Measurements from ENCODE around the gene ACTL7A. TPM values are rescaled to one million over a fixed set of nuclear protein-coding genes. Genes with fewer than 3 reads are reported as not detected.
"Not testable (repeated sequence)": the region's sequence is repeated elsewhere in the genome, so short reads cannot be mapped to it uniquely, and the experiment has no call there.

ACTL7A gene
- polyA plus RNA-seq, 4 donors: not detected

GRCh38 chr9:108832179-108832500, 29.9 kb upstream of the ACTL7A start:
- Histone ChIP-seq H3K9me3 (ENCODE audit: control insufficient read depth in 2 of 2, insufficient read depth in 1 of 2, low read depth in 1 of 2, low read length in 1 of 2) (no peaks in the 10 kb centered on the region), H3K4me3 (ENCODE audit: low read depth in 1 of 3, low read length in 3 of 3) (no peak overlapping the region), H3K4me1 (ENCODE audit: control insufficient read depth in 3 of 3, insufficient read depth in 2 of 3, low read depth in 1 of 3, low read length in 2 of 3) (no peaks in the 10 kb centered on the region), H3K36me3 (ENCODE audit: control insufficient read depth in 3 of 3, insufficient read depth in 2 of 3, low read depth in 1 of 3, low read length in 3 of 3) (no peaks in the 10 kb centered on the region), H3K27ac (ENCODE audit: low read depth in 1 of 3, low read length in 2 of 3) (no peak overlapping the region), H3K27me3 (ENCODE audit: control insufficient read depth in 3 of 3, insufficient read depth in 3 of 3, low read length in 3 of 3) (no peaks in the 10 kb centered on the region)
- FAIRE-seq (no peak), DNase-seq (no peak)
- 93 to 98% (median 97%) methylated on average over 3 of the region's 3 CpGs for WGBS, 3 donors

GRCh38 chr9:108834959-108835665, 27.0 kb upstream of the ACTL7A start:
- WGBS, 3 donors: 62 to 74% (median 65%) methylated on average over 4 of the region's 4 CpGs
- Histone ChIP-seq H3K27me3 (ENCODE audit: control insufficient read depth in 3 of 3, insufficient read depth in 3 of 3, low read length in 3 of 3) (no peaks in the 10 kb centered on the region), H3K27ac (ENCODE audit: low read depth in 1 of 3, low read length in 2 of 3) (no peak overlapping the region), H3K36me3 (ENCODE audit: control insufficient read depth in 3 of 3, insufficient read depth in 2 of 3, low read depth in 1 of 3, low read length in 3 of 3) (no peaks in the 10 kb centered on the region), H3K9me3 (ENCODE audit: control insufficient read depth in 2 of 2, insufficient read depth in 1 of 2, low read depth in 1 of 2, low read length in 1 of 2) (no peaks in the 10 kb centered on the region), H3K4me3 (ENCODE audit: low read depth in 1 of 3, low read length in 3 of 3) (no peak overlapping the region), H3K4me1 (ENCODE audit: control insufficient read depth in 3 of 3, insufficient read depth in 2 of 3, low read depth in 1 of 3, low read length in 2 of 3) (no peaks in the 10 kb centered on the region)
- FAIRE-seq (no peak), DNase-seq (no peak)

- no peak overlapping the region for H3K27ac ChIP-seq (ENCODE audit: low read depth in 1 of 3, low read length in 2 of 3)
- DNase-seq: no peak
- H3K27me3 ChIP-seq (ENCODE audit: control insufficient read depth in 3 of 3, insufficient read depth in 3 of 3, low read length in 3 of 3): no peaks in the 10 kb centered on the region
- no peaks in the 10 kb centered on the region for H3K4me1 ChIP-seq (ENCODE audit: control insufficient read depth in 3 of 3, insufficient read depth in 2 of 3, low read depth in 1 of 3, low read length in 2 of 3)
- H3K4me3 ChIP-seq (ENCODE audit: low read depth in 1 of 3, low read length in 3 of 3): no peak overlapping the region
- FAIRE-seq: no peak
- 79 to 88% (median 83%) methylated on average over 7 of the region's 7 CpGs for WGBS, 3 donors
- H3K36me3 ChIP-seq (ENCODE audit: control insufficient read depth in 3 of 3, insufficient read depth in 2 of 3, low read depth in 1 of 3, low read length in 3 of 3): no peaks in the 10 kb centered on the region
- H3K9me3 ChIP-seq (ENCODE audit: control insufficient read depth in 2 of 2, insufficient read depth in 1 of 2, low read depth in 1 of 2, low read length in 1 of 2): no peaks in the 10 kb centered on the region
Measured at GRCh38 chr9:108835831-108836230, 26.2 kb upstream of the ACTL7A start.

- FAIRE-seq: no peak
- H3K4me3 ChIP-seq (ENCODE audit: low read depth in 1 of 3, low read length in 3 of 3): no peak overlapping the region
- WGBS, 3 donors: 86 to 90% (median 87%) methylated on average over 9 of the region's 9 CpGs
- H3K4me1 ChIP-seq (ENCODE audit: control insufficient read depth in 3 of 3, insufficient read depth in 2 of 3, low read depth in 1 of 3, low read length in 2 of 3): no peaks in the 10 kb centered on the region
- no peak for DNase-seq
- H3K27ac ChIP-seq (ENCODE audit: low read depth in 1 of 3, low read length in 2 of 3): no peak overlapping the region
- no peaks in the 10 kb centered on the region for H3K36me3 ChIP-seq (ENCODE audit: control insufficient read depth in 3 of 3, insufficient read depth in 2 of 3, low read depth in 1 of 3, low read length in 3 of 3)
- no peaks in the 10 kb centered on the region for H3K9me3 ChIP-seq (ENCODE audit: control insufficient read depth in 2 of 2, insufficient read depth in 1 of 2, low read depth in 1 of 2, low read length in 1 of 2)
- no peaks in the 10 kb centered on the region for H3K27me3 ChIP-seq (ENCODE audit: control insufficient read depth in 3 of 3, insufficient read depth in 3 of 3, low read length in 3 of 3)
Measured at GRCh38 chr9:108836319-108836718, 25.7 kb upstream of the ACTL7A start.

GRCh38 chr9:108836781-108837180, 25.3 kb upstream of the ACTL7A start:
- no peaks in the 10 kb centered on the region for H3K4me1 ChIP-seq (ENCODE audit: control insufficient read depth in 3 of 3, insufficient read depth in 2 of 3, low read depth in 1 of 3, low read length in 2 of 3)
- WGBS, 3 donors: 58 to 73% (median 67%) methylated on average over 5 of the region's 5 CpGs
- H3K36me3 ChIP-seq (ENCODE audit: control insufficient read depth in 3 of 3, insufficient read depth in 2 of 3, low read depth in 1 of 3, low read length in 3 of 3): no peaks in the 10 kb centered on the region
- H3K9me3 ChIP-seq (ENCODE audit: control insufficient read depth in 2 of 2, insufficient read depth in 1 of 2, low read depth in 1 of 2, low read length in 1 of 2): no peaks in the 10 kb centered on the region
- FAIRE-seq (no peak), DNase-seq (no peak)
- H3K4me3 ChIP-seq (ENCODE audit: low read depth in 1 of 3, low read length in 3 of 3): no peak overlapping the region
- no peaks in the 10 kb centered on the region for H3K27me3 ChIP-seq (ENCODE audit: control insufficient read depth in 3 of 3, insufficient read depth in 3 of 3, low read length in 3 of 3)
- H3K27ac ChIP-seq (ENCODE audit: low read depth in 1 of 3, low read length in 2 of 3): no peak overlapping the region

GRCh38 chr9:108837530-108837929, 24.5 kb upstream of the ACTL7A start:
- DNase-seq (no peak), FAIRE-seq (no peak)
- no peaks in the 10 kb centered on the region for H3K36me3 ChIP-seq (ENCODE audit: control insufficient read depth in 3 of 3, insufficient read depth in 2 of 3, low read depth in 1 of 3, low read length in 3 of 3)
- no peaks in the 10 kb centered on the region for H3K4me1 ChIP-seq (ENCODE audit: control insufficient read depth in 3 of 3, insufficient read depth in 2 of 3, low read depth in 1 of 3, low read length in 2 of 3)
- H3K9me3 ChIP-seq (ENCODE audit: control insufficient read depth in 2 of 2, insufficient read depth in 1 of 2, low read depth in 1 of 2, low read length in 1 of 2): no peaks in the 10 kb centered on the region
- H3K4me3 ChIP-seq (ENCODE audit: low read depth in 1 of 3, low read length in 3 of 3): no peak overlapping the region
- no peaks in the 10 kb centered on the region for H3K27me3 ChIP-seq (ENCODE audit: control insufficient read depth in 3 of 3, insufficient read depth in 3 of 3, low read length in 3 of 3)
- no peak overlapping the region for H3K27ac ChIP-seq (ENCODE audit: low read depth in 1 of 3, low read length in 2 of 3)
- WGBS, 3 donors: 40 to 75% (median 58%) methylated on average over 4 of the region's 4 CpGs

GRCh38 chr9:108838017-108838416, 24.0 kb upstream of the ACTL7A start:
- Histone ChIP-seq H3K4me3 (ENCODE audit: low read depth in 1 of 3, low read length in 3 of 3) (no peak overlapping the region), H3K27ac (ENCODE audit: low read depth in 1 of 3, low read length in 2 of 3) (no peak overlapping the region), H3K27me3 (ENCODE audit: control insufficient read depth in 3 of 3, insufficient read depth in 3 of 3, low read length in 3 of 3) (no peaks in the 10 kb centered on the region), H3K36me3 (ENCODE audit: control insufficient read depth in 3 of 3, insufficient read depth in 2 of 3, low read depth in 1 of 3, low read length in 3 of 3) (no peaks in the 10 kb centered on the region), H3K9me3 (ENCODE audit: control insufficient read depth in 2 of 2, insufficient read depth in 1 of 2, low read depth in 1 of 2, low read length in 1 of 2) (no peaks in the 10 kb centered on the region), H3K4me1 (ENCODE audit: control insufficient read depth in 3 of 3, insufficient read depth in 2 of 3, low read depth in 1 of 3, low read length in 2 of 3) (no peaks in the 10 kb centered on the region)
- DNase-seq: no peak
- whole genome bisulfite sequencing, 3 donors: 90 to 92% (median 92%) methylated on average over 6 of the region's 6 CpGs
- no peak for FAIRE-seq

- H3K27me3 ChIP-seq (ENCODE audit: control insufficient read depth in 3 of 3, insufficient read depth in 3 of 3, low read length in 3 of 3); FAIRE-seq; DNase-seq; H3K9me3 ChIP-seq (ENCODE audit: control insufficient read depth in 2 of 2, insufficient read depth in 1 of 2, low read depth in 1 of 2, low read length in 1 of 2); H3K4me1 ChIP-seq (ENCODE audit: control insufficient read depth in 3 of 3, insufficient read depth in 2 of 3, low read depth in 1 of 3, low read length in 2 of 3); H3K4me3 ChIP-seq (ENCODE audit: low read depth in 1 of 3, low read length in 3 of 3); H3K36me3 ChIP-seq (ENCODE audit: control insufficient read depth in 3 of 3, insufficient read depth in 2 of 3, low read depth in 1 of 3, low read length in 3 of 3); H3K27ac ChIP-seq (ENCODE audit: low read depth in 1 of 3, low read length in 2 of 3): not testable (repeated sequence)
- 86 to 90% (median 89%) methylated on average over 5 of the region's 5 CpGs for WGBS, 3 donors
Measured at GRCh38 chr9:108839561-108839960, 22.5 kb upstream of the ACTL7A start.

- H3K27me3 ChIP-seq (ENCODE audit: control insufficient read depth in 3 of 3, insufficient read depth in 3 of 3, low read length in 3 of 3): no peaks in the 10 kb centered on the region
- DNase-seq (no peak), FAIRE-seq (no peak)
- no peaks in the 10 kb centered on the region for H3K36me3 ChIP-seq (ENCODE audit: control insufficient read depth in 3 of 3, insufficient read depth in 2 of 3, low read depth in 1 of 3, low read length in 3 of 3)
- no peak overlapping the region for H3K4me3 ChIP-seq (ENCODE audit: low read depth in 1 of 3, low read length in 3 of 3)
- no peaks in the 10 kb centered on the region for H3K4me1 ChIP-seq (ENCODE audit: control insufficient read depth in 3 of 3, insufficient read depth in 2 of 3, low read depth in 1 of 3, low read length in 2 of 3)
- no peaks in the 10 kb centered on the region for H3K9me3 ChIP-seq (ENCODE audit: control insufficient read depth in 2 of 2, insufficient read depth in 1 of 2, low read depth in 1 of 2, low read length in 1 of 2)
- 62 to 77% (median 67%) methylated on average over 16 of the region's 16 CpGs for WGBS, 3 donors
- no peak overlapping the region for H3K27ac ChIP-seq (ENCODE audit: low read depth in 1 of 3, low read length in 2 of 3)
Measured at GRCh38 chr9:108842610-108843295, 19.3 kb upstream of the ACTL7A start.

All from small intestine (tissue), 7 donors.